GM23248 (cell line): ENCODE data around the gene CACNG4. TPM values are rescaled to one million over a fixed set of nuclear protein-coding genes. Genes with fewer than 3 reads are reported as not detected.

Experiments used
- DNase-seq: peaks from one replicate; pipeline ENCODE4 v3.0.0-alpha.2; 2015
- H2AFZ ChIP-seq: fragments of 200-600 bp; sonication (generic); 2 replicates; pipeline ENCODE4 v1.6.1; 2016; ENCODE audit warnings: antibody characterized with exemption
- H3F3A ChIP-seq: fragments of 200-600 bp; sonication (generic); 2 replicates; pipeline ENCODE4 v1.6.1; 2016; ENCODE audit warnings: mild to moderate bottlenecking, antibody characterized with exemption, mixed run types; ENCODE audit not compliant: insufficient read depth
- H3K27ac ChIP-seq: fragments of 200-600 bp; sonication (generic); 2 replicates; pipeline ENCODE4 v1.5.1; 2016; ENCODE audit warnings: mild to moderate bottlenecking
- H3K27me3 ChIP-seq: fragments of 200-600 bp; sonication (generic); replicated peaks from 2 replicates; pipeline ENCODE4 v1.6.1; 2016; ENCODE audit warnings: mild to moderate bottlenecking; ENCODE audit not compliant: insufficient read depth
- H3K36me3 ChIP-seq: fragments of 200-600 bp; sonication (generic); 2 replicates; pipeline ENCODE4 v1.6.1; 2016; ENCODE audit warnings: low read depth, mild to moderate bottlenecking
- H3K4me1 ChIP-seq: fragments of 200-600 bp; sonication (generic); 2 replicates; pipeline ENCODE4 v1.6.1; 2016; ENCODE audit warnings: mild to moderate bottlenecking; ENCODE audit not compliant: insufficient read depth
- H3K4me2 ChIP-seq: fragments of 200-600 bp; sonication (generic); one replicate; pipeline ENCODE4 v1.6.1; 2016; ENCODE audit warnings: mild to moderate bottlenecking; ENCODE audit not compliant: unreplicated experiment
- H3K4me3 ChIP-seq: fragments of 200-600 bp; sonication (generic); 2 replicates; pipeline ENCODE4 v1.5.1; 2016; ENCODE audit warnings: mild to moderate bottlenecking
- H3K79me2 ChIP-seq: fragments of 200-600 bp; sonication (generic); 2 replicates; pipeline ENCODE4 v1.6.1; 2016; ENCODE audit warnings: mild to moderate bottlenecking; ENCODE audit not compliant: insufficient read depth
- H3K9ac ChIP-seq: fragments of 200-600 bp; sonication (generic); 2 replicates; pipeline ENCODE4 v1.6.1; 2016; ENCODE audit warnings: mild to moderate bottlenecking
- H3K9me2 ChIP-seq: fragments of 200-600 bp; sonication (generic); 2 replicates; pipeline ENCODE4 v1.6.1; 2016; ENCODE audit warnings: mixed run types, mild to moderate bottlenecking, moderate library complexity; ENCODE audit not compliant: insufficient read depth
- H3K9me3 ChIP-seq: fragments of 200-600 bp; sonication (generic); one replicate; pipeline ENCODE4 v1.6.1; 2017; ENCODE audit warnings: low read depth
- H4K20me1 ChIP-seq: fragments of 200-600 bp; sonication (generic); 2 replicates; pipeline ENCODE4 v1.6.0; 2016; ENCODE audit not compliant: insufficient read depth
- EZH2 ChIP-seq: fragments of 200-600 bp; sonication (generic); IDR thresholded peaks from 2 replicates; pipeline ENCODE4 v1.6.1; 2018; ENCODE audit warnings: antibody characterized with exemption, mild to moderate bottlenecking; ENCODE audit not compliant: insufficient read depth, poor library complexity, severe bottlenecking
- EZH2phosphoT487 ChIP-seq: fragments of 200-600 bp; sonication (generic); IDR thresholded peaks from 2 replicates; pipeline ENCODE4 v1.6.1; 2018; ENCODE audit warnings: antibody characterized with exemption, moderate library complexity, mild to moderate bottlenecking, low read depth; ENCODE audit not compliant: insufficient read depth
- WGBS, 2 experiments: methylation state at CpG; one replicate each; pipeline ENCODE4 v1.1.6; 2015 to 2017; ENCODE audit warnings: low lambda C conversion rate in 2 of 2, low coverage in 1 of 2; ENCODE audit errors: missing lambda C conversion rate in 2 of 2; 5-methylcytosine and 5-hydroxymethylcytosine counted together
- in situ Hi-C: fragments of 300-500 bp; cut with MboI; formaldehyde crosslinking; loops from 2 replicates; pipeline ENCODE4 v1.15.0; 2020
- polyA plus RNA-seq: library from polyadenylated mRNA; unstranded; fragments of >200 nt; fragmentation: Nextera tagmentation; extraction: Ambion mirVana; gene quantifications from 2 replicates; pipeline ENCODE4 v1.2.1, GENCODE V29; 2016
- total RNA-seq: library from RNA; depleted of rRNA; stranded (reverse); fragments of >200 nt; shearing (Covaris generic); gene quantifications from 2 replicates; pipeline ENCODE4 v1.2.3, GENCODE V29; 2014

The CACNG4 gene
- total and polyA plus RNA-seq, 2 experiments from 2014 or later, result not detected

DNA sequence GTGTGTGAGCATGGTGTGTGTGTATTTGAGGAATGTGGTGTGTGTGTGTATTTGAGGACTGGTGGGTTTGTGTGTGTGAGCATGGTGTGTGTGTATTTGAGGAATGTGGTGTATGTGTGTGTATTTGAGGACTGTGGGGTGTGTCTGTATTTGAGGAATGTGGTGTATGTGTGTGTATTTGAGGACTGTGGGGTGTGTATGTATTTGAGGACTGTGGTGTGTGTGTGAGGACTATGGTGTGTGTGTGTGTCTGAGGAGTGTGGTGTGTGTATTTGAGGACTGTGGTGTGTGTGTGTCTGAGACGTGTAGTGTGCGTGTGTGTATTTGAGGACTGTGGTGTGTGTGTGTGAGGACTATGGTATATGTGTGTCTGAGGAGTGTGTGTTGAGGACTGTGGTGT lies 61.8 kb downstream of the CACNG4 start:
- no peak overlapping the region for H3K9ac ChIP-seq
- no peak overlapping the region for H2AFZ ChIP-seq
- WGBS, 2 experiments, result 48% methylated on average over 2 of the region's 2 CpGs; no CpG with 5 or more reads in 1 of the 2 experiments
- no peaks in the 10 kb centered on the region for H3F3A ChIP-seq
- H3K9me3 ChIP-seq, result no peaks in the 10 kb centered on the region
- H3K4me2 ChIP-seq, result no peak overlapping the region
- no peaks in the 10 kb centered on the region for H3K9me2 ChIP-seq
- H3K27ac ChIP-seq, result no peak overlapping the region
- H3K79me2 ChIP-seq, result no peaks in the 10 kb centered on the region
- H3K4me3 ChIP-seq, result no peak overlapping the region
- no peaks in the 10 kb centered on the region for H3K4me1 ChIP-seq
- H3K36me3 ChIP-seq, result no peaks in the 10 kb centered on the region
- no peaks in the 10 kb centered on the region for H4K20me1 ChIP-seq
- no peak for DNase-seq
- TF ChIP-seq EZH2phosphoT487, result no peak
- no peak for TF ChIP-seq EZH2
- in situ Hi-C loops, result no loop called here
- H3K27me3 ChIP-seq, result peaks cover 20% of the 10 kb centered on the region; the same call in 1 of the 2 replicates

DNA sequence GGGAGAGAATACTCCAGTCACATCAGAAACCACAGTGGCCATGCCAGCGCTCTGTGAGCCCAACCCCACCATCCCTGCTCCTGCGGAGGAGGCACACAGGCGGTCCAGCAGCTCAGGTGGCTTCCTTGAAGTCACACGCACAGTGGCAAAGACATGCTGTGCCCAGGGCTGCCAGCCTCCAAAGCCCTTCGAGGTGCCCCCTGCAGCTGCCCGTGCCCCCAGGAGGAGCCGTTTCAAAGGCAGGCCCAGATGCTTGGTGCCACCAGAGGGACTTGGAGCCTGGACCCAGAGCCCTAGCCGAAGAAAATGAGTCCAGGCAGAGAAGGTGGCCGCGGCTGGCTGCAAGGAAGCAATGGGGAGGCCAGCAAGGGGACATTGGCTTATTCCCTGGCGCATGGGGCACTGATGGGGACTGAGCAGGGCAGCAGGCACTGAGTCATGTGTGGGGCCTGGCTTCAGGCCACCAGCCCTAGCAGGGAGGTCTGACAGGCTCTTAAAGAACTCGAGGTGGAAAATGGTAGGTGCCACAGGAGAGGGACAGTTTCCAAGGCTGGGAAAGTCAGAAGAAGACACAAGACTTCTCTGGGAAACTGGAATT lies 62.6 kb downstream of the CACNG4 start:
- Histone ChIP-seq H3K9me3 (no peaks in the 10 kb centered on the region), H3F3A (no peaks in the 10 kb centered on the region), H3K9me2 (no peaks in the 10 kb centered on the region), H3K79me2 (no peaks in the 10 kb centered on the region), H2AFZ (no peak overlapping the region), H3K27ac (no peak overlapping the region), H3K9ac (no peak overlapping the region), H3K27me3 (peaks cover 28% of the 10 kb centered on the region; the same call in 1 of the 2 replicates), H4K20me1 (no peaks in the 10 kb centered on the region), H3K4me3 (no peak overlapping the region), H3K36me3 (no peaks in the 10 kb centered on the region), H3K4me1 (no peaks in the 10 kb centered on the region), H3K4me2 (no peak overlapping the region)
- peak; percentile 54 for DNase-seq
- WGBS, 2 experiments, result 60 to 70% methylated on average over 12 of the region's 12 CpGs
- in situ Hi-C loops, result no loop called here
- TF ChIP-seq EZH2 (no peak), EZH2phosphoT487 (no peak)

DNA sequence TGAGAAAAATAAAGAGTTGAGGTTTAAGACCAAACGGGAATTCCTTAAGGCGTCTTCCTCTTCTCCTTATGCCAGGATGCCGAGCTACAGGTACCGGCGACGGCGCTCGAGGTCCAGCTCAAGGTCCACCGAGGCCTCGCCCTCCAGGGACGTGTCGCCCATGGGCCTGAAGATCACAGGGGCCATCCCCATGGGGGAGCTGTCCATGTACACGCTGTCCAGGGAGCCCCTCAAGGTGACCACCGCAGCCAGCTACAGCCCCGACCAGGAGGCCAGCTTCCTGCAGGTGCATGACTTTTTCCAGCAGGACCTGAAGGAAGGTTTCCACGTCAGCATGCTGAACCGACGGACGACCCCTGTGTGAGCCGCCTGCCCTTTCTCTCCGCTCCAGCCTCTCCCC lies 66.1 kb downstream of the CACNG4 start:
- TF ChIP-seq EZH2phosphoT487 (no peak), EZH2 (no peak)
- no peak overlapping the region for H3K27ac ChIP-seq
- H4K20me1 ChIP-seq, result no peaks in the 10 kb centered on the region
- no peak overlapping the region for H3K4me2 ChIP-seq
- H3K9me2 ChIP-seq, result no peaks in the 10 kb centered on the region
- H3F3A ChIP-seq, result no peaks in the 10 kb centered on the region
- WGBS, 2 experiments, result 66 to 74% methylated on average over 17 to 21 of the region's 21 CpGs
- H3K79me2 ChIP-seq, result no peaks in the 10 kb centered on the region
- H2AFZ ChIP-seq, result no peak overlapping the region
- H3K36me3 ChIP-seq, result no peaks in the 10 kb centered on the region
- H3K4me3 ChIP-seq, result no peak overlapping the region
- H3K4me1 ChIP-seq, result no peaks in the 10 kb centered on the region
- peaks cover 41% of the 10 kb centered on the region for H3K27me3 ChIP-seq
- no peak overlapping the region for H3K9ac ChIP-seq
- DNase-seq, result no peak
- in situ Hi-C loops, result no loop called here
- no peaks in the 10 kb centered on the region for H3K9me3 ChIP-seq

DNA sequence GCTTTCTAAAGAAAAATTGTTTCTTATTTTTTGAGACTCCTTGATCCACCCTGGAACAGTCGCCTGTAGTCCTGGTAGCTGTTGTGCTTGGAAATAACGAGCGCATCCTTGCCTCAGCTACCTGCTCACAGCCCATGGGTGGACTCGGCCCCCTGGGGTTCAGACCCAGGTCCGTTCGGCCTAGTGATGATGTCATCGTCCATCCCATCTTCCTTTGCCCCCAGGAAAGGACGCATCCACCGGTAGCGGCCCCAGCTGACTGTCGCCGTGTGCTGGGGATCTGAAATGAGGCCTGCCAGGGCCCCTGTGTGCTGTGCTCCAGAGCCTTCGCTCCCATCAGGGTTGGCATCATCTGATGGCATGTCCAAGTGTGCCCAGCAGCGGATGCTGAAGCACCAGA lies 67.9 kb downstream of the CACNG4 start:
- Histone ChIP-seq H3K27ac (no peak overlapping the region), H3K9ac (no peak overlapping the region), H2AFZ (no peak overlapping the region), H3K4me3 (no peak overlapping the region), H3K4me1 (no peaks in the 10 kb centered on the region), H3K36me3 (no peaks in the 10 kb centered on the region), H4K20me1 (no peaks in the 10 kb centered on the region), H3K27me3 (peaks cover 29% of the 10 kb centered on the region), H3K79me2 (no peaks in the 10 kb centered on the region), H3K9me3 (no peaks in the 10 kb centered on the region), H3K9me2 (no peaks in the 10 kb centered on the region), H3K4me2 (no peak overlapping the region), H3F3A (no peaks in the 10 kb centered on the region)
- 70 to 74% methylated on average over 14 of the region's 14 CpGs for WGBS, 2 experiments
- no peak for DNase-seq
- no peak for TF ChIP-seq EZH2phosphoT487
- no peak for TF ChIP-seq EZH2
- in situ Hi-C loops, result no loop called here
